Left lung (tissue), 10 donors: ENCODE data around the gene TMEM208. TPM values are rescaled to one million over a fixed set of nuclear protein-coding genes. Genes with fewer than 3 reads are reported as not detected.

Source experiments
- ATAC-seq: fragments of 200-7000 bp; cut with Tn5 transposase; one replicate; pipeline ENCODE4 v1.9.1; 2020; ENCODE audit warnings: moderate library complexity
- DNase-seq, 4 donors: peaks; one replicate each; pipeline ENCODE4 v3.0.0-alpha.2; 2013 to 2020
- H3K27ac ChIP-seq, 2 donors: fragments of 200-600 bp; sonication (generic) in 1 of 2; one replicate each; pipeline versions ENCODE4 v1.5.0 to v1.8.0; 2020 to 2021
- H3K27me3 ChIP-seq, 2 donors: fragments of 200-600 bp; sonication (generic) in 1 of 2; one replicate each; pipeline versions ENCODE4 v1.5.0 to v1.8.0; 2020 to 2021
- H3K36me3 ChIP-seq, 2 donors: fragments of 200-600 bp; sonication (generic) in 1 of 2; one replicate each; pipeline versions ENCODE4 v1.5.0 to v1.8.0; 2020 to 2021
- H3K4me1 ChIP-seq, 2 donors: fragments of 200-600 bp; one replicate each; pipeline ENCODE4 v1.8.0; 2021
- H3K4me3 ChIP-seq, 2 donors: fragments of 200-600 bp; sonication (generic) in 1 of 2; one replicate each; pipeline versions ENCODE4 v1.5.0 to v1.8.0; 2020 to 2021; ENCODE audit warnings: mild to moderate bottlenecking in 1 of 2
- H3K9me3 ChIP-seq, 2 donors: fragments of 200-600 bp; sonication (generic) in 1 of 2; one replicate each; pipeline versions ENCODE4 v1.5.0 to v1.8.0; 2020 to 2021
- CTCF ChIP-seq, 2 donors: fragments of 200-600 bp; sonication (generic) in 1 of 2; IDR thresholded peaks; one replicate each; pipeline versions ENCODE4 v1.5.0 to v1.8.0; 2021; ENCODE audit warnings: antibody characterized with exemption in 2 of 2
- intact Hi-C, 2 donors: fragments of 100-400 bp; cut with DNase I; formaldehyde crosslinking; loops; one replicate each; pipeline versions ENCODE4 v1.11.2 to v1.14.2; 2022
- polyA plus RNA-seq, 6 donors: library from polyadenylated mRNA; unstranded; fragments of 120-200 nt; gene quantifications; one replicate each; pipeline ENCODE4 v1.2.1, GENCODE V29; 2013; ENCODE audit not compliant: insufficient read length in 6 of 6
- total RNA-seq, 2 donors: library from RNA; stranded (reverse); fragmentation: NEBNext Ultra II Directional; extraction: Animal tissue kit (Norgen Biotek cat#: 25700); gene quantifications; one replicate each; pipeline ENCODE4 v1.2.1, GENCODE V29; 2021
- donor health status: DM: no; HTN: yes; CAD: no.
- donor health status: DM: no; HTN: no; CAD: no.

The TMEM208 gene
- total and polyA plus RNA-seq, 8 donors: 23.1 to 56.9 (median 25.6) TPM

GRCh38 chr16:67209565-67209964, 17.4 kb upstream of the TMEM208 start:
- Histone ChIP-seq H3K36me3 (peaks cover 0 to 18% of the 10 kb centered on the region in 2 donors), H3K27me3 (no peaks in the 10 kb centered on the region), H3K9me3 (no peaks in the 10 kb centered on the region), H3K27ac (no peak overlapping the region), H3K4me1 (peaks cover 0 to 7% of the 10 kb centered on the region in 2 donors), H3K4me3 (no peak overlapping the region)
- ATAC-seq (no peak), DNase-seq (peak in 1 of 4 donors; percentile 72)
- intact Hi-C loops: no loop called here
- no peak for TF ChIP-seq CTCF (IDR thresholded peaks at IDR 0.05)

GRCh38 chr16:67210069-67210937, 16.6 kb upstream of the TMEM208 start:
- Histone ChIP-seq H3K9me3 (no peaks in the 10 kb centered on the region), H3K27ac (no peak overlapping the region), H3K4me1 (peaks cover 0 to 11% of the 10 kb centered on the region in 2 donors), H3K27me3 (no peaks in the 10 kb centered on the region), H3K36me3 (peaks cover 0 to 15% of the 10 kb centered on the region in 2 donors), H3K4me3 (no peak overlapping the region)
- intact Hi-C loops: no loop called here
- DNase-seq (peak in 1 of 4 donors; percentile 61), ATAC-seq (no peak)
- no peak for TF ChIP-seq CTCF (IDR thresholded peaks at IDR 0.05)

GRCh38 chr16:67211674-67212073, 15.3 kb upstream of the TMEM208 start:
- ATAC-seq (no peak), DNase-seq (no peak)
- TF ChIP-seq CTCF (IDR thresholded peaks at IDR 0.05): no peak
- H3K27ac ChIP-seq: no peak overlapping the region
- intact Hi-C loops: no loop called here
- no peak overlapping the region for H3K4me3 ChIP-seq
- no peaks in the 10 kb centered on the region for H3K27me3 ChIP-seq
- H3K9me3 ChIP-seq: no peaks in the 10 kb centered on the region
- H3K36me3 ChIP-seq: peaks cover 0 to 7% of the 10 kb centered on the region in 2 donors
- H3K4me1 ChIP-seq: peaks cover under 1 to 25% of the 10 kb centered on the region in 2 donors

GRCh38 chr16:67212766-67213165, 14.2 kb upstream of the TMEM208 start:
- DNase-seq: no peak
- H3K36me3 ChIP-seq: no peaks in the 10 kb centered on the region
- ATAC-seq: peak; percentile 52
- H3K9me3 ChIP-seq: no peaks in the 10 kb centered on the region
- no peaks in the 10 kb centered on the region for H3K27me3 ChIP-seq
- peaks cover 11 to 36% of the 10 kb centered on the region in 2 donors for H3K4me1 ChIP-seq
- TF ChIP-seq CTCF (IDR thresholded peaks at IDR 0.05): no peak
- H3K4me3 ChIP-seq: no peak overlapping the region
- peak overlapping the region in 1 of 2 donors; percentile 33 for H3K27ac ChIP-seq
- intact Hi-C loops: no loop called here

- no peak overlapping the region for H3K4me3 ChIP-seq
- intact Hi-C loops: no loop called here
- no peak for TF ChIP-seq CTCF (IDR thresholded peaks at IDR 0.05)
- no peaks in the 10 kb centered on the region for H3K36me3 ChIP-seq
- DNase-seq: peak in 1 of 4 donors; percentile 24
- no peak for ATAC-seq
- no peaks in the 10 kb centered on the region for H3K27me3 ChIP-seq
- no peaks in the 10 kb centered on the region for H3K9me3 ChIP-seq
- peak overlapping the region in 1 of 2 donors; percentile 33 for H3K27ac ChIP-seq
- peaks cover 11 to 42% of the 10 kb centered on the region in 2 donors for H3K4me1 ChIP-seq
Observed at GRCh38 chr16:67213197-67214019, 13.5 kb upstream of the TMEM208 start.
